ENCODE measurements around the gene ARID1B. TPM values are rescaled to one million over a fixed set of nuclear protein-coding genes. Genes with fewer than 3 reads are reported as not detected.

The ARID1B gene
- total and polyA plus RNA-seq, 2 of the 13 experiments (the other 11 are each of a cell fraction or from before 2014, with no cell fraction given) = 20.1 to 32.6 TPM

- TF ChIP-seq PAWR (CRISPR knock-in tag; IDR thresholded peaks at IDR 0.05; ENCODE audit: borderline replicate concordance) (no peak), ZNF644 (CRISPR knock-in tag; IDR thresholded peaks at IDR 0.05; ENCODE audit: low read depth) (no peak), ZNF44 (CRISPR knock-in tag; IDR thresholded peaks at IDR 0.05) (0 out of 2 replicates have a peak, but pooled peaks have one; percentile 59), PTBP1 (IDR thresholded peaks at IDR 0.05; ENCODE audit: low read depth, low read length, poor library complexity, severe bottlenecking) (no peak), PAF1 (CRISPR knock-in tag; IDR thresholded peaks at IDR 0.05) (no peak), CEBPG (CRISPR knock-in tag; IDR thresholded peaks at IDR 0.05) (no peak), ZNF24 (IDR thresholded peaks at IDR 0.05) (no peak), ZNF10 (CRISPR knock-in tag; IDR thresholded peaks at IDR 0.05; ENCODE audit: borderline replicate concordance, low read depth) (no peak), CHCHD3 (CRISPR knock-in tag; IDR thresholded peaks at IDR 0.05) (peak; percentile 77), NCOA5 (CRISPR knock-in tag; IDR thresholded peaks at IDR 0.05) (no peak), ZNF253 (CRISPR knock-in tag; IDR thresholded peaks at IDR 0.05; ENCODE audit: borderline replicate concordance) (no peak), ZFP37 (CRISPR knock-in tag; IDR thresholded peaks at IDR 0.05; ENCODE audit: borderline replicate concordance) (no peak), AKAP8 (CRISPR knock-in tag; IDR thresholded peaks at IDR 0.05) (no peak), ARNT2 (CRISPR knock-in tag; IDR thresholded peaks at IDR 0.05; ENCODE audit: low read depth) (peak; percentile 59; the same call in 1 of the 2 replicates), ZNF883 (CRISPR knock-in tag; IDR thresholded peaks at IDR 0.05; ENCODE audit: not compliant biosample characterization) (peak; percentile 34), SUZ12 (IDR thresholded peaks at IDR 0.05; ENCODE audit: low read depth, low read length) (no peak), HNF1B (CRISPR knock-in tag; IDR thresholded peaks at IDR 0.05) (no peak; the same call in 1 of the 2 replicates), MBD4 (IDR thresholded peaks at IDR 0.05; ENCODE audit: borderline replicate concordance, low read length) (no peak), ZBTB25 (CRISPR knock-in tag; IDR thresholded peaks at IDR 0.05) (peak; percentile 96), ZBTB20 (CRISPR knock-in tag; IDR thresholded peaks at IDR 0.05; ENCODE audit: borderline replicate concordance, low read depth) (no peak; the same call in 1 of the 2 replicates), ZHX2 (IDR thresholded peaks at IDR 0.05; ENCODE audit: low read depth) (no peak), ZHX2 (CRISPR knock-in tag; IDR thresholded peaks at IDR 0.05; ENCODE audit: borderline replicate concordance) (no peak)
These were observed 444.1 kb downstream of the ARID1B start (continued) for GRCh38 chr6:157221049-157221816.
